ENCODE data around the gene PATJ.

PATJ gene

GRCh38 chr1:61914823-61915482 is 172.7 kb downstream of the PATJ start:
- TF ChIP-seq REST (IDR thresholded peaks at IDR 0.05; ENCODE audit: insufficient read depth in 1 of 2, low read depth in 2 of 2, low read length in 2 of 2) (no peak), TAF1 (IDR thresholded peaks at IDR 0.05; ENCODE audit: borderline replicate concordance, insufficient read depth, low read length) (no peak), FOXP2 (optimal IDR thresholded peaks at IDR 0.05; ENCODE audit: borderline replicate concordance, extremely low read depth, extremely low read length, insufficient read depth) (no peak), POLR2AphosphoS5 (IDR thresholded peaks at IDR 0.05; ENCODE audit: low read depth, low read length) (no peak), SIN3A (IDR thresholded peaks at IDR 0.05; ENCODE audit: borderline replicate concordance, insufficient read depth, low read length) (no peak)

GRCh38 chr1:61921435-61921834 is 179.2 kb downstream of the PATJ start:
- no peak for TF ChIP-seq POLR2AphosphoS5 (IDR thresholded peaks at IDR 0.05; ENCODE audit: low read depth, low read length)
- TF ChIP-seq REST (IDR thresholded peaks at IDR 0.05; ENCODE audit: insufficient read depth in 1 of 2, low read depth in 2 of 2, low read length in 2 of 2), result no peak
- TF ChIP-seq TAF1 (IDR thresholded peaks at IDR 0.05; ENCODE audit: borderline replicate concordance, insufficient read depth, low read length), result no peak
- no peak for TF ChIP-seq SIN3A (IDR thresholded peaks at IDR 0.05; ENCODE audit: borderline replicate concordance, insufficient read depth, low read length)
- no peak for TF ChIP-seq FOXP2 (optimal IDR thresholded peaks at IDR 0.05; ENCODE audit: borderline replicate concordance, extremely low read depth, extremely low read length, insufficient read depth)

GRCh38 chr1:61922950-61923480 is 180.7 kb downstream of the PATJ start:
- TF ChIP-seq FOXP2 (optimal IDR thresholded peaks at IDR 0.05; ENCODE audit: borderline replicate concordance, extremely low read depth, extremely low read length, insufficient read depth) (no peak), REST (IDR thresholded peaks at IDR 0.05; ENCODE audit: insufficient read depth in 1 of 2, low read depth in 2 of 2, low read length in 2 of 2) (no peak), TAF1 (IDR thresholded peaks at IDR 0.05; ENCODE audit: borderline replicate concordance, insufficient read depth, low read length) (no peak), POLR2AphosphoS5 (IDR thresholded peaks at IDR 0.05; ENCODE audit: low read depth, low read length) (no peak), SIN3A (IDR thresholded peaks at IDR 0.05; ENCODE audit: borderline replicate concordance, insufficient read depth, low read length) (no peak)

GRCh38 chr1:61925591-61926298 is 183.5 kb downstream of the PATJ start:
- TF ChIP-seq POLR2AphosphoS5 (IDR thresholded peaks at IDR 0.05; ENCODE audit: low read depth, low read length) (no peak), REST (IDR thresholded peaks at IDR 0.05; ENCODE audit: insufficient read depth in 1 of 2, low read depth in 2 of 2, low read length in 2 of 2) (no peak), FOXP2 (optimal IDR thresholded peaks at IDR 0.05; ENCODE audit: borderline replicate concordance, extremely low read depth, extremely low read length, insufficient read depth) (no peak), TAF1 (IDR thresholded peaks at IDR 0.05; ENCODE audit: borderline replicate concordance, insufficient read depth, low read length) (no peak), SIN3A (IDR thresholded peaks at IDR 0.05; ENCODE audit: borderline replicate concordance, insufficient read depth, low read length) (no peak)
